Endometrial microvascular endothelial cells (primary cell): ENCODE results near the gene AEN. TPM values are rescaled to one million over a fixed set of nuclear protein-coding genes. Genes with fewer than 3 reads are reported as not detected.
"Not testable (repeated sequence)": the region's sequence is repeated elsewhere in the genome, so short reads cannot be mapped to it uniquely, and the experiment has no call there.

ENCODE experiments used
- in situ Hi-C: cut with HindIII; loops from 2 replicates; pipeline ENCODE4 v1.10.0; 2017; ENCODE audit warnings: low sequenced_read_pairs, low pct_unique_long_range_greater_than_20kb; ENCODE audit errors: inconsistent ontology term
- total RNA-seq: library from RNA; depleted of rRNA; stranded (reverse); fragments of >200 nt; gene quantifications from one replicate; pipeline ENCODE4 v1.2.3, GENCODE V29; 2015; ENCODE audit errors: inconsistent ontology term

AEN gene
- total RNA-seq, 1 donor from 2014 or later: 53.3 TPM

DNA sequence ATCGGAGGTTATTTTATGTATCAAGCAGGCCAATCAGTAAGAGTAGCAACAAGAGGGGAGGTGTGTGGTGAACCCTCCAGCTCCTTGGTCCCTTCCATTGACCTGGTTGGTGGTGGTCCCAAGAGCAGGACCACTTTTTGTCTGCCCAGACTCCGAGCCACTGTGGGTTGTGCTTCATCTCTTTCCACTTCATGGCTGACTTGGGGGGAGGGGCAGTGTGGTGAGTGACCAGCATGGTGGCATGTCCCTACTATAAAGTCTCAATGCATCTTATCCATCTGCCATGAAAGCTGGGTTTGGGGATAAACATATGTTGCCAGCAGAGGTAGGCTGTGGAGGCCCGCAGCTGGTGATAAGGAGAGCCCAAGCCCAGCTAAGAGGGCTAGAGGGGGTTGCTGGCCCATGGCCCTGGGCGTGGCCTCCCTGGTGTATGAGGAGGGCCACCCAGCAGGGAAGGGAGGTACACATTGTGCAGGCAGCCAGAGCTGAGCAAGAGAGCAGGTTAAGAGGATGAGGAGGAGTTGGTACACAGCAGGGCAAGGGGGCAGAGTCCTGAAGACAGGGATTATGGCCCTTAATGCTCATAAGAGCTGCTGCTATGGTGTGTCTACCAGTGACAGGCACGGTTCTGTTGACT is 7.0 kb downstream of the AEN start:
- in situ Hi-C loops: no loop called here

DNA sequence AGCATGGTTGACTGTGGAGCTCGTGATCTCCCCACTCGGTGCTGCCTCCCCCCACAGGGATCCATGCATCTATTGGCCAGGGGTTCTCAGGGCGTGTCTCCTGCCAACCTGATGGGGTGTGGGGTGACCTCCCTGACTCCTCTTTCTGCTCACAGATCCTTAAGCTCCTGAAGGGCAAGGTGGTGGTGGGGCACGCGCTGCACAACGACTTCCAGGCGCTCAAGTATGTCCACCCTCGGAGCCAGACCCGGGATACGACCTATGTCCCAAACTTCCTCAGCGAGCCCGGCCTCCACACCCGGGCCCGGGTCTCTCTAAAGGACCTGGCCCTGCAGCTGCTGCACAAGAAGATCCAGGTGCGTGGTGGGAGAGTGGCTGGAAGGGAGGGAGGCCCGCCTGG is 7.9 kb downstream of the AEN start:
- in situ Hi-C loops: no loop called here

GRCh38 chr15:88630141-88630721 is 9.1 kb downstream of the AEN start:
- in situ Hi-C loops: no loop called here

GRCh38 chr15:88630798-88631463 is 9.8 kb downstream of the AEN start:
- in situ Hi-C loops: no loop called here

GRCh38 chr15:88631464-88632028 is 10.4 kb downstream of the AEN start:
- in situ Hi-C loops: no loop called here

GRCh38 chr15:88632797-88633196 is 11.7 kb downstream of the AEN start:
- in situ Hi-C loops: not testable (repeated sequence)

DNA sequence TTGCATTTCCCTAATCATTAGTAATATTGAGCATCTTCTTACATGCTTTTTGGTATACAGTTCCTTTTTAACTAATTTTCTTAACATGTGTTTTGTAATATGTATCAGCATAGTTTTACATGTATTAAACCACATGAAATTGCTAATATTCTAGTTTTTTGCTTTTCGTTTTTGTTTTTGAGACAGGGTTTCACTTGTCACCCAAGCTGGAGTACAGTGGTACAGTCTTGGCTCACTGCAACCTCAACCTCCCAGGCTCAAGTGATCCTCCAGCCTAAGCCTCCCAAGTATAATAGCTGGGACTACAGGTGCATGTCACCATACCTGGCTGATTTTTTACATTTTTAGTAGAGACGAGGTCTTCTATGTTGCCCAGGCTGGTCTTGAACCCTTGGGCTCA is 13.3 kb downstream of the AEN start:
- in situ Hi-C loops: no loop called here

GRCh38 chr15:88635318-88635717 is 14.2 kb downstream of the AEN start:
- in situ Hi-C loops: no loop called here

GRCh38 chr15:88636050-88636449 is 14.9 kb downstream of the AEN start:
- in situ Hi-C loops: no loop called here

DNA sequence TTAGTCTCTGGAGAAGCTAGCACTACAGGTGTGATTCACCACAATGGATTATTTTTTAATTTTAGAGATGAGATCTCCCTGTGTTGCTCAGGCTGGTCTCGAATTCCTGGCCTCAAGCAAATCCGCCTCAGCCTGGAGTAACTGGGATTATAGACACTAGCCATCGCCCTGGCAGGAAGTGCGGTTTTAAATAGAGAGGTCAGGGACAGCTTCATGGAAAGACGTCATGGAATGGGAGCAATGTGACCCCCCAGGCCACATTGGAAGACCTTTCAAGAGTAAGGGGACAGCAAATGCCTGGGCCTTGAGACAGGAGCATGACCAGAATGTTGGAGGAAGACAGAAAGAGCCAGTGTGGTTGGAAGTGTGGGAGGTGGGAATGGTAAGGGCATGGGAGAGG is 15.5 kb downstream of the AEN start:
- in situ Hi-C loops: no loop called here

GRCh38 chr15:88637436-88637835 is 16.3 kb downstream of the AEN start:
- in situ Hi-C loops: no loop called here

DNA sequence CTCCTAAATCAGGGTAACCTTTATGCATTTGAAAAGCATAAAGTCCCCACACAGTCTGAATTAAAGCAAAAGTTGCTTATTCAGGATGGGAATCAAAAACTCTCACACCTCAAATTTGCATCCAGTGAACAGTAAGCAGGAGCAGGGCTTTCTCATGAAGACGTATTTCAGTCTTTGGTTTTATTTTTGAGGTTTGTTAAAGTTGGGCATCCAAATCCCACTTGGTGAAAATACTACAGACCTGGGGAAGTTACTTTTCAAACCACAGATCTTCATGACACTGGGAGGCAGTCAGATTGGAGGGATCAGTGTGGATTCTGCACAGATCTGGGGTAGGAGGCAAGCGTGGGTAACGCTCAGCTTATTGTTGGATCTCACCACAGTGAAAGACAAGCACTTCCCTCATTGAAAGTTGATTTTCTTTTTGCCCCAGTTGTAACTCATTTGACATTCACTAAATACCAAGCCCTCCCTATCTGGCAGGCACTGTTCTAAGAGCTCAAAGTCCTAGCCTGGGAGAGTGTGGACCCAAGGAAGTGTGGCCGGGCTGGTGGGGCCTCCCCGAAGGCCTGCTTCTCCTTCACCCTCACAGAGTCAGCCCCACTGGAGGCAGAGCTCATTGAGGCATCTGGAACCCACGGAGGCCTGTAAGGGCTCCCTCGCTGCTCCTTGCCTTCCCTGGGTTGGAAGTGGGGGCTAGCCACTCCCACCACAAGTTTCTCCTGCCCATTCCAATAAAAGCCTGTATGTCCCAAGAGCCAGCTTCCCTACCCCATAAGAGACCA is 16.9 kb downstream of the AEN start:
- in situ Hi-C loops: no loop called here

- in situ Hi-C loops: no loop called here
These were observed 17.7 kb downstream of the AEN start, which contains the start of gene ISG20 for GRCh38 chr15:88638626-88639372. Gene ISG20, plus strand, starts transcription at chr15:88639016. Its CDS starts 351 bp downstream, at chr15:88639367.

- in situ Hi-C loops: no loop called here
These were observed 20.9 kb downstream of the AEN start for GRCh38 chr15:88641959-88642452.

- in situ Hi-C loops: not testable (repeated sequence)
These were observed 21.4 kb downstream of the AEN start for GRCh38 chr15:88642514-88642913.

- in situ Hi-C loops: no loop called here
These were observed 23.6 kb downstream of the AEN start for GRCh38 chr15:88644741-88645140.

- in situ Hi-C loops: no loop called here
These were observed 24.3 kb downstream of the AEN start for GRCh38 chr15:88645171-88646087.

DNA sequence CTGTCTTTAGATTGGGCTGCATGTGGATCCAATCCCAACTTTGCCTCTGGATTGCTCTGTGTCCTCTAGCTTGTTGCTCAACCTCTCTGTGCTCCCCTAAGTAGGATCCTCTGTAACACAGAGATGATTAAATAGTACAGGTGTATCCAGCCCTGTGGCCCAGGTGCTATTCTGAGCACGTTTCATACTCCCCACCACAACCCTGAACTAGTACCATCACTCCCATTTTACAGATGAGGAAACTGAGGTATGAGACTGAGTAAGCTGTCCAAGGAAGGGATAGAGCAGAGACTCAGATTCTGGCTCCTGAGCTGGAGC is 24.9 kb downstream of the AEN start:
- in situ Hi-C loops: no loop called here
